Measurements from ENCODE around the gene EZH2.

Gene EZH2

GRCh38 chr7:148802101-148802493, 82.0 kb downstream of the EZH2 start:
- TF ChIP-seq POLR2AphosphoS5 (IDR thresholded peaks at IDR 0.05; ENCODE audit: low read depth, low read length) (no peak), TAF1 (IDR thresholded peaks at IDR 0.05; ENCODE audit: borderline replicate concordance, low read depth, low read length) (no peak), POLR2A (IDR thresholded peaks at IDR 0.05; ENCODE audit: low read depth, low read length) (no peak)
- no peak for FAIRE-seq
- no peak for DNase-seq (ENCODE audit: insufficient read length)

GRCh38 chr7:148800677-148801076, 83.4 kb downstream of the EZH2 start:
- DNase-seq (ENCODE audit: insufficient read length) (no peak), FAIRE-seq (no peak)
- TF ChIP-seq POLR2AphosphoS5 (IDR thresholded peaks at IDR 0.05; ENCODE audit: low read depth, low read length) = no peak

- FAIRE-seq = no peak
- TF ChIP-seq POLR2A (IDR thresholded peaks at IDR 0.05; ENCODE audit: low read depth, low read length) (no peak), TAF1 (IDR thresholded peaks at IDR 0.05; ENCODE audit: borderline replicate concordance, low read depth, low read length) (no peak), POLR2AphosphoS5 (IDR thresholded peaks at IDR 0.05; ENCODE audit: low read depth, low read length) (no peak)
These were observed 84.1 kb downstream of the EZH2 start for GRCh38 chr7:148799893-148800555.

GRCh38 chr7:148796841-148797240, 87.2 kb downstream of the EZH2 start:
- FAIRE-seq = no peak
- no peak for TF ChIP-seq POLR2AphosphoS5 (IDR thresholded peaks at IDR 0.05; ENCODE audit: low read depth, low read length)
- TF ChIP-seq POLR2A (IDR thresholded peaks at IDR 0.05; ENCODE audit: low read depth, low read length) = no peak
- no peak for TF ChIP-seq TAF1 (IDR thresholded peaks at IDR 0.05; ENCODE audit: borderline replicate concordance, low read depth, low read length)
- no peak for DNase-seq (ENCODE audit: insufficient read length)

More at GRCh38 chr7:148799893-148800555, 84.1 kb downstream of the EZH2 start:
- no peak for DNase-seq (ENCODE audit: insufficient read length)

- TF ChIP-seq TAF1 (IDR thresholded peaks at IDR 0.05; ENCODE audit: borderline replicate concordance, low read depth, low read length) = no peak
- DNase-seq (ENCODE audit: insufficient read length) (no peak), FAIRE-seq (no peak)
These were observed 89.6 kb downstream of the EZH2 start for GRCh38 chr7:148794476-148794875.

- no peak for DNase-seq (ENCODE audit: insufficient read length)
- TF ChIP-seq POLR2A (IDR thresholded peaks at IDR 0.05; ENCODE audit: low read depth, low read length) = no peak
- TF ChIP-seq TAF1 (IDR thresholded peaks at IDR 0.05; ENCODE audit: borderline replicate concordance, low read depth, low read length) = no peak
- TF ChIP-seq POLR2AphosphoS5 (IDR thresholded peaks at IDR 0.05; ENCODE audit: low read depth, low read length) = no peak
- no peak for FAIRE-seq
These were observed 90.5 kb downstream of the EZH2 start for GRCh38 chr7:148793590-148793989.

GRCh38 chr7:148791546-148791945, 92.5 kb downstream of the EZH2 start:
- TF ChIP-seq TAF1 (IDR thresholded peaks at IDR 0.05; ENCODE audit: borderline replicate concordance, low read depth, low read length) (no peak), POLR2A (IDR thresholded peaks at IDR 0.05; ENCODE audit: low read depth, low read length) (no peak), POLR2AphosphoS5 (IDR thresholded peaks at IDR 0.05; ENCODE audit: low read depth, low read length) (no peak)
- DNase-seq (ENCODE audit: insufficient read length) = no peak
- no peak for FAIRE-seq

GRCh38 chr7:148790850-148791249, 93.2 kb downstream of the EZH2 start:
- DNase-seq (ENCODE audit: insufficient read length) (no peak), FAIRE-seq (no peak)
- TF ChIP-seq POLR2A (IDR thresholded peaks at IDR 0.05; ENCODE audit: low read depth, low read length) (no peak), POLR2AphosphoS5 (IDR thresholded peaks at IDR 0.05; ENCODE audit: low read depth, low read length) (no peak), TAF1 (IDR thresholded peaks at IDR 0.05; ENCODE audit: borderline replicate concordance, low read depth, low read length) (no peak)

- FAIRE-seq (no peak), DNase-seq (ENCODE audit: insufficient read length) (no peak)
- TF ChIP-seq POLR2A (IDR thresholded peaks at IDR 0.05; ENCODE audit: low read depth, low read length) = no peak
- TF ChIP-seq POLR2AphosphoS5 (IDR thresholded peaks at IDR 0.05; ENCODE audit: low read depth, low read length) = no peak
- TF ChIP-seq TAF1 (IDR thresholded peaks at IDR 0.05; ENCODE audit: borderline replicate concordance, low read depth, low read length) = no peak
These were observed 93.9 kb downstream of the EZH2 start for GRCh38 chr7:148790131-148790726.

GRCh38 chr7:148789220-148789619, 94.9 kb downstream of the EZH2 start:
- TF ChIP-seq POLR2AphosphoS5 (IDR thresholded peaks at IDR 0.05; ENCODE audit: low read depth, low read length) (no peak), POLR2A (IDR thresholded peaks at IDR 0.05; ENCODE audit: low read depth, low read length) (no peak), TAF1 (IDR thresholded peaks at IDR 0.05; ENCODE audit: borderline replicate concordance, low read depth, low read length) (no peak)
- DNase-seq (ENCODE audit: insufficient read length) (no peak), FAIRE-seq (no peak)

GRCh38 chr7:148787571-148788295, 96.4 kb downstream of the EZH2 start:
- FAIRE-seq (no peak), DNase-seq (ENCODE audit: insufficient read length) (no peak)
- TF ChIP-seq POLR2AphosphoS5 (IDR thresholded peaks at IDR 0.05; ENCODE audit: low read depth, low read length) = no peak
- TF ChIP-seq POLR2A (IDR thresholded peaks at IDR 0.05; ENCODE audit: low read depth, low read length) = no peak
- TF ChIP-seq TAF1 (IDR thresholded peaks at IDR 0.05; ENCODE audit: borderline replicate concordance, low read depth, low read length) = no peak

Data from GM12892 (cell line).